GOT3 (cell line): ENCODE data around the gene PKD2.

Experiments used
- DNase-seq: peaks from one replicate; lab custom pipeline; 2025; ENCODE audit warnings: mixed read lengths; lab: John Stamatoyannopoulos, UW

PKD2 gene

DNA sequence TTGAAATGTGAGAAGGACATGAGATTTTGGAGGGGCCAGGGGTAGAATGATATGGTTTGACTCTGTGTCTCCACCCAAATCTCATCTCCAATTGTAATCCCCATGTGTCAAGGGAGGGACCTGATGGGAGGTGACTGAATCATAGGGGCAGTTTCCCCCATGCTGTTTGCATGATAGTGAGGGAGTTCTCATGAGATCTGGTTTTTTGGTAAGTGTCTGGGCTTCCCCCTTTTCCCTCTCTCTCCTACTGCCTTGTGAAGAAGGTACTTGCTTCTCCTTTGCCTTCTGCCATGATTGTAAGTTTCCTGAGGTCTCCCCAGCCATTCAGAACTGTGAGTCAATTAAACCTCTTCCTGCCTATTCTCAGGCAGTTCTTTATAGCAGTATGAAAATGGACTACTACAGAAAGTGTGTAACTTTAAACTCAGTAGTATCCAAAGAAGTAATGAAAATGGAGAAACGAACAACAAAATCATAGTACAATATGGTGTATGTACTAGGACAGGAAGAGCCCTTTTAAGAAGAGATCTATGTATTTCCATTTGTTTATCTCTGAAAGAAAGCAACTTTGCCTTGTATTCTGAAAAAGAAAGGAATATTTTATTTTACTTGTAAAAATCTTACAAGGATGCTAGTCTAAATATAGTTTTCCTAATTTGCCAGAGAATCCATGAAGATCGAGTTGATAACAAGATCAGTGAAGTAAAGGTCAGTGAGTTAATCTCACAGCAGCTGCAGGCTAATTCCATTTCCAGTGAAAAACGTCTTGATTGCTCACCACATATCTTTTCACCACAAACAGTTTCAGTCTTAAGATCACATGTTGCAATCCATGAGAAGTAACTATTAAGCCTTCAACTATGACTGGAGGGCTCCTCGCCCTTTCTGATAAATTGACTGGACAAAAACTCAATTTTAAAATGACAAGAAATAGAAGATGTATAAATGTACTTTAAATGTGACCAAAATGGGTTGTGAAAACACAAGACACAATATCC lies 20.5 kb downstream of the PKD2 start:
- no peak for DNase-seq

- DNase-seq: no peak
These were observed 21.5 kb downstream of the PKD2 start for GRCh38 chr4:88028946-88029345.

GRCh38 chr4:88029556-88029955 lies 22.1 kb downstream of the PKD2 start:
- DNase-seq: no peak

DNA sequence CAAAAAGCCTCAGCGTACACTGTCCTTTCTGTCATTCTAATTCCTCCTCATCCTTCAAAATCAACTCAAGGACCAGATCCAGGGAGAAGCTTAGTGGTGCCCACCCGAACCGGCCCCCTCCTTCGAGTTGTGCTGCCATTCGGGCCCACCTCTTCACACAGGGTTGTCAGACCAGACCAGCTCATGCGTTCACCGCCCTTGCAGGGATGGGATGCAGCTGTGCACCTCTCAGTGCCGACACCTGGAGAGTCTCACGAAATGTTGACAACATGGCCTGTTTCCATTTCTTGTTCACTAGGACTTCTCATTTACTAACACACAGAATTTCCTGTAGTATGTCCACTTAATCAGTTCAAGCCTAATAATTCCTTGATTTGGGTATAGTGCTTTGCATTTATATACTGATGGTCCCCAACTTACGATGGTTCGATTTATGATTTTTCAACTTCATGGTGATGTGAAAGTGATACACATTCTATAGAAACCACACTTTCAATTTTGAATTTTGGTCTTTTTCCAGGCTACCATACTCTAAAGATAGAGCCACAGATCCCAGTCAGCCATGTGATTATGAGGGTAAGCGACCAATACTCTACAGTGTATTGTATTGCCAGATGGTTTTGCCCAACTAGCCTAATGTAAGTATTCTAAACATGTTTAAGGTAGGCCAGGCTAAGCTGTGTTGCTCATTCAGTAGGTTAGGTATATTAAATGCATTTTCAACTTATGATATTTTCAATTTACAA lies 23.3 kb downstream of the PKD2 start:
- no peak for DNase-seq

- no peak for DNase-seq
These were observed 25.9 kb downstream of the PKD2 start for GRCh38 chr4:88033309-88033708.

DNA sequence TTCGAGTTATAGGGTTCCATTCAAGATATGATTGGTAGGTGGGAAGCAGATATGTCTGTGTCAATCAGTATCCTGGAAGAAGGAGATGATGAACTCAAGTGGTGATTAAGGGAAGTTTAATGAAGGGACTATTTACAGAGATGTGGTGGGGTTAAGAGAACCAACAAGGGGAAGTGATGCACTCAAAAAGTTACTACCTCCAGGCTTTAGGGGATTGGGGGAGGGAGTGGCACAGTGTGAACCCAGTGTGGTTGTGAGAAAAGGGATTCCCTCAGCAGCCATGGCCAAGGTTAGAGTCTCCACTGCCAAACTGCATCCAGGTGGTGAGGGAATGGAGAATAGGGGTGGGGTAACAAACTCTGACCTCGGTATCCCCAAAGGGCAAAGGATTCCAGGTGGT lies 27.9 kb downstream of the PKD2 start:
- no peak for DNase-seq

DNA sequence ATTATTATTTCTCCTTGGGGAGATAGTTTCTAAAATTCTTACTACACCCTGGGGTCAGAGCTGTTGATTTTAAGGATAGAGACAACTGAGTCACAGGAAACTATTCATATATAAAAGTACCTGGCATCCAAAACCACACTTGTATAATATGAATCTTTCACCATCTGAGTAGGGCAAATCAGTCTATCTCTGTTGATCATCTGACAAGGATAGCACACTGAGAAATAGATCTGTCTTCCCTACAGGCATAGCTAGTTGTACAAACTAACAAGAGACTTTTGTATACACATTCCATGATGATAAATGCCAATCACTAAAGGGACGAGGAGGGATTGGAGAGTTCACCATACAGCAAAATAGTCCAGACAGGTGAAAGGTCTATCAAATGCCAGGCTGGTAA lies 30.0 kb downstream of the PKD2 start:
- no peak for DNase-seq

DNA sequence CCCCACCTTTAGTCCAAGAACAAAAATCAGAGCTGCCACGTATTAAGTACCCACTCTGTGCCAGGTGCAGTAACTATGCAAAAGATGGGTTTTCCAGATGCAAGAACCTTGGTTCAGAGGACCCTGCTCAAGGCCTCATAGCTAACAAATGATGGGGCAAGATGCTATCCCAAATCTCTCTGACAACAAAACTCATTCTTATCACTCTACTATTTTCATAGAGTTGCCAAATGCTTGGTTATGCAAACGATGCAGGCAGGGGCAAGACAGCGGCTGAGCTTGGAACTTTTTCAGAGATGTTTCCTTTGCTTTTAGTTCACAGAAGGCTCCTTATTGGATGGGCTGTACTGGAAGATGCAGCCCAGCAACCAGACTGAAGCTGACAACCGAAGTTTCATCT lies 30.5 kb downstream of the PKD2 start:
- DNase-seq: no peak

- no peak for DNase-seq
These were observed 33.3 kb downstream of the PKD2 start for GRCh38 chr4:88040707-88041106.

DNA sequence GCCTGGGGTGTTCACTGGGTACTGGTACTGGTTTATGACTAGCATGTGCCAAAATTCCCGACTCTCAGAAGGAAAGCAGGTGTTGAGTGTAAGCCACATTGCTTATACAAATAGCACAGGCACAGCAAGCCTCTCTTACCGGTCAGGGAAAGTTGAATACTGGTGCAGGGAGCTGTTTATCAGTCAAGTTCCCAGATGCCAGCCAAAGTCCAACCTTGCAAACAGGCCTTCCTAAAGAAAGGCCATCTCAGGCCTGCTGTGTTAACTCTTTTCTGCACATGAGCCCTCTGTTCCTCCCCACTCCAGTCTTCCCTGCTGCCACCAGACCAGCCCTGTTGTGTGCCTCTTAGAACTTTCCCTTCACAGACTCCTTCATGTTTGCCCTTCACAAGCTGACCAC lies 34.2 kb downstream of the PKD2 start:
- DNase-seq: no peak

GRCh38 chr4:88043001-88043400 lies 35.6 kb downstream of the PKD2 start:
- no peak for DNase-seq

GRCh38 chr4:88043586-88044340 lies 36.3 kb downstream of the PKD2 start:
- DNase-seq: no peak

- no peak for DNase-seq
These were observed 37.6 kb downstream of the PKD2 start for GRCh38 chr4:88045021-88045420.

DNA sequence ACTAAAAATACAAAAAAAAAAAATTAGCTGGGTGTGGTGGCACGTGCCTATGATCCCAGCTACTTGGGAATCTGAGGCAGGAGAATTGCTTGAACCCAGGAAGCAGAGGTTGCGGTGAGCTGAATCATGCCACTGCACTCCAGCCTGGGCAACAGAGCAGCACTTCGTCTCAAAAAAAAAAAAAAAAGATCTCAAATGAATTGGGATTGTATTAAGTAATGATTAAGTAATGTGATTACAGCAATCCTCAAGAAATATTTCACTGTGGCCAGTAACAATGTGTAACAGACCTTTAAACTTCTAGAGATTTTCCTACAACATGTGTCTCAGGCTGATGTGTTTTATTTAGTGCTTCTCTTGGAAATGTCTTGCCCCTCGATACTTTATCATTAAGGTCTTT lies 46.8 kb downstream of the PKD2 start:
- DNase-seq: no peak

DNA sequence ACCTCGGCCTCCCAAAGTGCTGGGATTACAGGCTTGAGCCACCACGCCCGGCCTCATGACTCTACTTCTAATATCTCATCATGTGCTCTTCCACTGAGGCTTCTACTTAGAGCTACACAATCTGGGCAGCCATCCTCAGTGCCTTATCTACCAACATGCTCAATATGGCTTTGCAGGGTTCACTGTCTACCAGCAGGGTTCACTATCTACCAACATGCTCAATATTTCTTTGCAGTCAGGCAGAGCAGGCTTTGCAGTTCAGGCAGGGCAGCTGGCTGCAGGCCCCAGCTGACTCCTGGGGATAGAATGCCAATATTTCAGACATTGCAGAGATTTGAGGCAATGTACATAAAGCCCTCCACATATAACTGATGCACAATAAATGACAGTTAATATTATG lies 47.5 kb downstream of the PKD2 start:
- no peak for DNase-seq

DNA sequence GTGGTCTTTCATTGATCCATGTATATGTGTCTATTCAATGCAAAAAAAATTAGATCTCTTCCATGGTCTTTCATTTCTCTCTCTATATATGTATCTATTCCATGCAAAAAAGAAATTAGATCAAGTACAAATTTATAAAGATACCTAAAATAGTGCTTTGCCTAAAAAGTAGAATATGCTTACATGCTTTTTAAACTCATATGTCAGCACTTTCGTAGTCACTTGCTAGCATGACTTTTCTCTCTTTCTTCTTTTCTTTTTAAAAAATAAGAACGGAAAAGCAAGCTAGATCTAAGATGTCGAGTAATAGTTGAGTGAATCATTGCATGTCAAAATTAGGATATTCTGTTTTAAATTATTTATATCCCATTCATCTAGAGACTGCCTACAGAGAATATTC lies 50.9 kb downstream of the PKD2 start:
- DNase-seq: no peak

DNA sequence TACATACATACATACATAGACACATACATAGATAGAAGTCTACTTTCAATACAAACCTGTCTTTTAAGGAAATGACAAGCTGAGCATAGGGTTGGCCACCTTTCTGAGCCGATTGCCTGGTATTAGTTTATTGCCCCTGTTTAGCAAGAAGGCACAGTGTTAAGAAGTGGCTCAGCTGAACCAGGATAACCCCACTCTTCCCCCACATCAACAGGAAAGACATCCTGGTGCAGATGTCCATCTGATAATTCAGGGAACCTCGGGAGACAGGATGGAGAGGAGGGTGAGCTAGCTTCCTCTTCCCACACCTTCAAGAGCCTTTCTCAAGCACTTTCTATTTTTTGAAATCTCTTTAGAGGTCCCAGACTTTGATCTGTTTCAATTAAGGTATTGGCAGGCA lies 52.3 kb downstream of the PKD2 start:
- no peak for DNase-seq

DNA sequence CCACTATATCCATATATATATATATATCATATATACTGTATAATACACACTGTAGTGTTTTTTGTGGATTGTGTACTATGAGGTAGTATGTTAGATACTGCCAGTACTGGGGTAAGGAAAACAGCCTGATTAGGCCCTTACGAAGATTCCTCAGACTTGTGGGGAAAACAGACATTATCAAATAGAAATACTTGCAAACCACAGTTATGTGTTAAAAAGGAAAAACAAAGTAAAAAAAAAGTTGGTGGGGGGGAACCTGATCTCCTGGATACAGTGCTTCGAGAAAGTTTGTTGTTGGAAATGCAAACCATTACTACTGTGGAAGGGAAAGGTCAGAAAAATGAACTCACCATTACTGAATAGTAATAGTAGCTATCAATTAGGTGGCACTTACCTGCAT lies 53.0 kb downstream of the PKD2 start:
- DNase-seq: no peak

- DNase-seq: no peak
These were observed 54.9 kb downstream of the PKD2 start for GRCh38 chr4:88062311-88062710.

- no peak for DNase-seq
These were observed 55.4 kb downstream of the PKD2 start for GRCh38 chr4:88062843-88063242.

DNA sequence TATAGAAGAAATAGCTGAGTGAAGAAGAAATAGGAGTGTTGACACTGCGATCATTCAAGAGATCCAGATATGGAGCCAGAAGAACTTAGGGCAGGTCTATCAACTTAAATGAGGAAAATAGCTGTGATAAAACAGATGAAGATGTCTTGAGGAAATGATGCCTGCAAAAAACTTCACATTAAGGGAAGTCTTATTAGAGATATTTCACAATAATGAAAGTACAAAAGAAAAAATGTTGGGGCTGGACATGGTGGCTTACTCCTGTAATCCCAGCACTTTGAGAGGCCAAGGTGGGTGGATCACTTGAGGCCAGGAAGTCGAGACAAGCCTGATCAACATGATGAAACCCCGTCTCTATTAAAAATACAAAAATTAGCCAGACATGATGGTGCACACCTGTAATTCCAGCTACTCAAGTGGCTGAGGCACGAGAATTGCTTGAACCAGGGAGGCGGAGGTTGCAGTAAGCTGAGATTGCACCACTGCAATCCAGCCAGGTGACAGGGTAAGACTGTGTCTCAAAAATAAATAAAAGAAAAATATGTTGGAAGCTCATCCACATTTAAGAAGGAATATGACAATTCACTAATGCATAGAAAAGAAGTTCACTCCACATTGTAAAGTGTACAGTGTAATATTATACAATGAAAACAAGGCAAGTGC lies 56.3 kb downstream of the PKD2 start:
- DNase-seq: no peak

GRCh38 chr4:88064410-88064809 lies 57.0 kb downstream of the PKD2 start:
- no peak for DNase-seq
